Body of pancreas (tissue), 4 donors: Measurements from ENCODE around the gene SLC24A3.

Experiments used
- POLR2A ChIP-seq, 3 donors: fragments of 450-650 bp; IDR thresholded peaks; one replicate each; pipeline ENCODE4 v1.6.1; 2016; ENCODE audit warnings: antibody characterized with exemption in 3 of 3, mild to moderate bottlenecking in 2 of 3
- TF ChIP-seq, protein P1 (sequence below), 7 experiments: fragments of 450-650 bp in 4 of 7; fragments of 200-600 bp in 3 of 7; sonication (generic) in 3 of 7; IDR thresholded peaks; one replicate each; pipeline ENCODE4 v1.5.1; 2016 to 2019; ENCODE audit warnings: antibody characterized with exemption in 7 of 7

- no peak for TF ChIP-seq POLR2A (IDR thresholded peaks at IDR 0.05)
- TF ChIP-seq, protein P1, sequence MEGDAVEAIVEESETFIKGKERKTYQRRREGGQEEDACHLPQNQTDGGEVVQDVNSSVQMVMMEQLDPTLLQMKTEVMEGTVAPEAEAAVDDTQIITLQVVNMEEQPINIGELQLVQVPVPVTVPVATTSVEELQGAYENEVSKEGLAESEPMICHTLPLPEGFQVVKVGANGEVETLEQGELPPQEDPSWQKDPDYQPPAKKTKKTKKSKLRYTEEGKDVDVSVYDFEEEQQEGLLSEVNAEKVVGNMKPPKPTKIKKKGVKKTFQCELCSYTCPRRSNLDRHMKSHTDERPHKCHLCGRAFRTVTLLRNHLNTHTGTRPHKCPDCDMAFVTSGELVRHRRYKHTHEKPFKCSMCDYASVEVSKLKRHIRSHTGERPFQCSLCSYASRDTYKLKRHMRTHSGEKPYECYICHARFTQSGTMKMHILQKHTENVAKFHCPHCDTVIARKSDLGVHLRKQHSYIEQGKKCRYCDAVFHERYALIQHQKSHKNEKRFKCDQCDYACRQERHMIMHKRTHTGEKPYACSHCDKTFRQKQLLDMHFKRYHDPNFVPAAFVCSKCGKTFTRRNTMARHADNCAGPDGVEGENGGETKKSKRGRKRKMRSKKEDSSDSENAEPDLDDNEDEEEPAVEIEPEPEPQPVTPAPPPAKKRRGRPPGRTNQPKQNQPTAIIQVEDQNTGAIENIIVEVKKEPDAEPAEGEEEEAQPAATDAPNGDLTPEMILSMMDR (IDR thresholded peaks at IDR 0.05) = no peak
Observed at GRCh38 chr20:19407196-19407595, 194.8 kb downstream of the SLC24A3 start.
